Mesenchymal stem cell (in vitro differentiated cells and primary cell): ENCODE results near the gene PTK6.
A peak's percentile ranks its signal among the peaks of the same experiment; 100 is the strongest.

Source experiments
- DNase-seq: peaks from one replicate; pipeline ENCODE4 v3.0.0-alpha.2; 2013
- H2AFZ ChIP-seq: one replicate; pipeline ENCODE4 v1.6.1; 2013; ENCODE audit warnings: low read depth, mild to moderate bottlenecking, control low read depth, inconsistent platforms, low read length, moderate library complexity
- H2AK5ac ChIP-seq: 2 replicates; pipeline ENCODE4 v1.6.1; 2013; ENCODE audit warnings: low read length, moderate library complexity, mild to moderate bottlenecking, inconsistent platforms; ENCODE audit not compliant: severe bottlenecking
- H2BK120ac ChIP-seq: one replicate; pipeline ENCODE4 v1.6.1; 2013; ENCODE audit warnings: low read depth, mild to moderate bottlenecking, inconsistent platforms, low read length, moderate library complexity
- H2BK12ac ChIP-seq, 2 experiments: one replicate each; pipeline ENCODE4 v1.6.1; 2013; ENCODE audit warnings: inconsistent platforms in 2 of 2, low read length in 2 of 2, mild to moderate bottlenecking in 2 of 2, moderate library complexity in 2 of 2, control low read depth in 1 of 2
- H2BK15ac ChIP-seq: one replicate; pipeline ENCODE4 v1.6.1; 2013; ENCODE audit warnings: mild to moderate bottlenecking, low read depth, inconsistent platforms; ENCODE audit not compliant: poor library complexity, severe bottlenecking
- H2BK5ac ChIP-seq: 2 replicates; pipeline ENCODE4 v1.6.1; 2013; ENCODE audit warnings: low read depth, mild to moderate bottlenecking, low read length, control low read depth, inconsistent platforms; ENCODE audit not compliant: poor library complexity, severe bottlenecking
- H3K14ac ChIP-seq, 2 experiments: one replicate each; pipeline ENCODE4 v1.6.1; 2013; ENCODE audit warnings: inconsistent platforms in 2 of 2, low read length in 2 of 2, control low read depth in 1 of 2, mild to moderate bottlenecking in 1 of 2, moderate library complexity in 1 of 2
- H3K18ac ChIP-seq, 2 experiments: one replicate each; pipeline ENCODE4 v1.6.1; 2013; ENCODE audit warnings: inconsistent platforms in 2 of 2, low read length in 2 of 2, control low read depth in 1 of 2, low read depth in 1 of 2, mild to moderate bottlenecking in 1 of 2
- H3K23ac ChIP-seq, 2 experiments: one replicate each; pipeline ENCODE4 v1.6.1; 2013; ENCODE audit warnings: inconsistent platforms in 2 of 2, low read length in 2 of 2, mild to moderate bottlenecking in 2 of 2, moderate library complexity in 2 of 2, control low read depth in 1 of 2
- H3K27ac ChIP-seq: 2 replicates; pipeline ENCODE4 v1.5.1; 2013; ENCODE audit warnings: mild to moderate bottlenecking, moderate library complexity, low read length, control low read depth, inconsistent platforms; ENCODE audit not compliant: poor library complexity, severe bottlenecking
- H3K27me3 ChIP-seq, 2 experiments: 2 replicates each; pipeline versions ENCODE4 v1.6.1 to v1.7.0; 2013; ENCODE audit warnings: low read length in 2 of 2, mild to moderate bottlenecking in 2 of 2, moderate library complexity in 2 of 2, control low read depth in 1 of 2, inconsistent platforms in 1 of 2; ENCODE audit not compliant: control insufficient read depth in 1 of 2, insufficient read depth in 1 of 2
- H3K36me3 ChIP-seq, 2 experiments: 2 replicates each; pipeline versions ENCODE4 v1.6.1 to v1.7.0; 2013; ENCODE audit warnings: low read length in 2 of 2, control low read depth in 1 of 2, inconsistent platforms in 1 of 2, low read depth in 1 of 2, mild to moderate bottlenecking in 1 of 2; ENCODE audit not compliant: insufficient read depth in 2 of 2, control insufficient read depth in 1 of 2
- H3K4ac ChIP-seq, 2 experiments: one replicate each; pipeline ENCODE4 v1.6.1; 2013; ENCODE audit warnings: inconsistent platforms in 2 of 2, low read length in 2 of 2, mild to moderate bottlenecking in 2 of 2, moderate library complexity in 2 of 2, control low read depth in 1 of 2, low read depth in 1 of 2
- H3K4me1 ChIP-seq: 2 replicates; pipeline ENCODE4 v1.6.1; 2013; ENCODE audit warnings: low read depth, low read length, control low read depth; ENCODE audit not compliant: control insufficient read depth, insufficient read depth
- H3K4me2 ChIP-seq: 2 replicates; pipeline ENCODE4 v1.6.1; 2013; ENCODE audit warnings: low read length, mild to moderate bottlenecking, inconsistent platforms; ENCODE audit not compliant: poor library complexity, severe bottlenecking
- H3K4me3 ChIP-seq, 2 experiments: 2 replicates each; pipeline versions ENCODE4 v1.5.1 to v1.7.0; 2013; ENCODE audit warnings: low read length in 2 of 2, mild to moderate bottlenecking in 2 of 2, control low read depth in 1 of 2, low read depth in 1 of 2; ENCODE audit not compliant: insufficient read depth in 1 of 2
- H3K79me1 ChIP-seq: replicated peaks from 2 replicates; pipeline ENCODE4 v1.6.1; 2013; ENCODE audit warnings: mild to moderate bottlenecking, control low read depth, low read length, inconsistent platforms; ENCODE audit not compliant: poor library complexity, severe bottlenecking
- H3K9ac ChIP-seq: 2 replicates; pipeline ENCODE4 v1.7.0; 2013; ENCODE audit warnings: mild to moderate bottlenecking, low read length, moderate library complexity
- H3K9me3 ChIP-seq: 2 replicates; pipeline ENCODE4 v1.7.0; 2013; ENCODE audit warnings: mild to moderate bottlenecking, low read length; ENCODE audit not compliant: control insufficient read depth
- H4K8ac ChIP-seq: one replicate; pipeline ENCODE4 v1.6.1; 2013; ENCODE audit warnings: inconsistent platforms, mild to moderate bottlenecking, low read length, moderate library complexity
- H4K91ac ChIP-seq: one replicate; pipeline ENCODE4 v1.6.1; 2013; ENCODE audit warnings: mild to moderate bottlenecking, low read length, inconsistent platforms
- WGBS: methylation state at CpG from one replicate; pipeline ENCODE4 v1.1.7; 2013; ENCODE audit warnings: mixed read lengths; 5-methylcytosine and 5-hydroxymethylcytosine counted together

PTK6 gene

GRCh38 chr20:63565021-63565698 lies 28.0 kb upstream of the PTK6 start:
- Histone ChIP-seq H3K9me3 (no peaks in the 10 kb centered on the region), H2AK5ac (no peak overlapping the region), H3K4me3 (no peak overlapping the region), H3K14ac (no peak overlapping the region), H2BK15ac (no peak overlapping the region), H3K9ac (no peak overlapping the region), H3K27me3 (no peaks in the 10 kb centered on the region), H3K79me1 (peaks cover 1% of the 10 kb centered on the region), H3K18ac (no peak overlapping the region), H3K4me1 (peaks cover 18% of the 10 kb centered on the region), H2AFZ (no peak overlapping the region), H4K8ac (no peak overlapping the region), H2BK5ac (no peak overlapping the region), H2BK12ac (no peak overlapping the region), H2BK120ac (no peak overlapping the region), H3K36me3 (peaks cover 41 to 94% of the 10 kb centered on the region in 2 experiments), H3K4me2 (no peak overlapping the region), H3K27ac (no peak overlapping the region), H4K91ac (peak overlapping the region; percentile 40), H3K23ac (no peak overlapping the region), H3K4ac (no peak overlapping the region)
- no peak for DNase-seq
- WGBS = 97% methylated on average over 61 of the region's 61 CpGs

GRCh38 chr20:63564036-63564810 lies 27.0 kb upstream of the PTK6 start:
- H3K14ac ChIP-seq = no peak overlapping the region
- DNase-seq = no peak

GRCh38 chr20:63563225-63563935 lies 26.2 kb upstream of the PTK6 start:
- Histone ChIP-seq H2BK15ac (no peak overlapping the region), H2AFZ (no peak overlapping the region), H2AK5ac (no peak overlapping the region), H3K9ac (no peak overlapping the region), H3K18ac (no peak overlapping the region), H3K79me1 (peaks cover 1% of the 10 kb centered on the region), H3K27ac (no peak overlapping the region), H4K91ac (no peak overlapping the region), H3K36me3 (peaks cover 54 to 92% of the 10 kb centered on the region in 2 experiments), H3K23ac (no peak overlapping the region), H4K8ac (no peak overlapping the region), H2BK5ac (no peak overlapping the region), H3K4ac (no peak overlapping the region), H2BK12ac (no peak overlapping the region), H2BK120ac (no peak overlapping the region), H3K4me3 (no peak overlapping the region), H3K4me1 (peaks cover 11% of the 10 kb centered on the region), H3K14ac (no peak overlapping the region), H3K4me2 (no peak overlapping the region), H3K27me3 (no peaks in the 10 kb centered on the region), H3K9me3 (no peaks in the 10 kb centered on the region)
- 96% methylated on average over 55 of the region's 55 CpGs for WGBS
- no peak for DNase-seq

More at GRCh38 chr20:63564036-63564810, 27.0 kb upstream of the PTK6 start:
- H2BK120ac ChIP-seq = no peak overlapping the region
- H2BK12ac ChIP-seq = no peak overlapping the region
- H3K9ac ChIP-seq = no peak overlapping the region
- H4K8ac ChIP-seq = no peak overlapping the region
- H2AK5ac ChIP-seq = no peak overlapping the region
- H3K9me3 ChIP-seq = no peaks in the 10 kb centered on the region
- no peak overlapping the region for H4K91ac ChIP-seq
- no peak overlapping the region for H2BK5ac ChIP-seq
- H3K4me3 ChIP-seq = no peak overlapping the region
- 96% methylated on average over 62 of the region's 62 CpGs for WGBS
- H3K79me1 ChIP-seq = peaks cover 1% of the 10 kb centered on the region
- H3K4me2 ChIP-seq = no peak overlapping the region
- H3K36me3 ChIP-seq = peaks cover 47 to 95% of the 10 kb centered on the region in 2 experiments
- H3K4me1 ChIP-seq = peaks cover 18% of the 10 kb centered on the region
- no peak overlapping the region for H3K23ac ChIP-seq
- no peak overlapping the region for H2AFZ ChIP-seq
- H2BK15ac ChIP-seq = no peak overlapping the region
- H3K27me3 ChIP-seq = no peaks in the 10 kb centered on the region
- no peak overlapping the region for H3K27ac ChIP-seq
- no peak overlapping the region for H3K4ac ChIP-seq
- no peak overlapping the region for H3K18ac ChIP-seq
